Vagina (tissue), 2 donors: ENCODE results near the gene KRTAP10-1.

Experiments
- POLR2AphosphoS5 ChIP-seq, 2 donors: sonication (generic); formaldehyde crosslinking; IDR thresholded peaks; one replicate each; pipeline ENCODE4 v1.9.0; 2017; ENCODE audit warnings: antibody characterized with exemption in 2 of 2, mild to moderate bottlenecking in 2 of 2, low read depth in 1 of 2; ENCODE audit not compliant: insufficient read depth in 1 of 2
- TF ChIP-seq, protein P1 (sequence below), 3 experiments: fragments of 450-650 bp in 2 of 3; fragments of 200-600 bp in 1 of 3; sonication (generic) in 1 of 3; IDR thresholded peaks; one replicate each; pipeline ENCODE4 v1.5.1; 2017 to 2019; ENCODE audit warnings: antibody characterized with exemption in 3 of 3, mild to moderate bottlenecking in 2 of 3, moderate library complexity in 2 of 3

- TF ChIP-seq, protein P1, sequence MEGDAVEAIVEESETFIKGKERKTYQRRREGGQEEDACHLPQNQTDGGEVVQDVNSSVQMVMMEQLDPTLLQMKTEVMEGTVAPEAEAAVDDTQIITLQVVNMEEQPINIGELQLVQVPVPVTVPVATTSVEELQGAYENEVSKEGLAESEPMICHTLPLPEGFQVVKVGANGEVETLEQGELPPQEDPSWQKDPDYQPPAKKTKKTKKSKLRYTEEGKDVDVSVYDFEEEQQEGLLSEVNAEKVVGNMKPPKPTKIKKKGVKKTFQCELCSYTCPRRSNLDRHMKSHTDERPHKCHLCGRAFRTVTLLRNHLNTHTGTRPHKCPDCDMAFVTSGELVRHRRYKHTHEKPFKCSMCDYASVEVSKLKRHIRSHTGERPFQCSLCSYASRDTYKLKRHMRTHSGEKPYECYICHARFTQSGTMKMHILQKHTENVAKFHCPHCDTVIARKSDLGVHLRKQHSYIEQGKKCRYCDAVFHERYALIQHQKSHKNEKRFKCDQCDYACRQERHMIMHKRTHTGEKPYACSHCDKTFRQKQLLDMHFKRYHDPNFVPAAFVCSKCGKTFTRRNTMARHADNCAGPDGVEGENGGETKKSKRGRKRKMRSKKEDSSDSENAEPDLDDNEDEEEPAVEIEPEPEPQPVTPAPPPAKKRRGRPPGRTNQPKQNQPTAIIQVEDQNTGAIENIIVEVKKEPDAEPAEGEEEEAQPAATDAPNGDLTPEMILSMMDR (IDR thresholded peaks at IDR 0.05): no peak
- no peak for TF ChIP-seq POLR2AphosphoS5 (IDR thresholded peaks at IDR 0.05; ENCODE audit: insufficient read depth in 1 of 2, low read depth in 1 of 2)
Observed at GRCh38 chr21:44516342-44516741, 23.7 kb downstream of the KRTAP10-1 start.
